ENCODE measurements around the gene DPYD. TPM values are rescaled to one million over a fixed set of nuclear protein-coding genes. Genes with fewer than 3 reads are reported as not detected.

Gene DPYD
- total RNA-seq, 2 experiments from 2014 or later: 34.4 to 35.9 TPM

DNA sequence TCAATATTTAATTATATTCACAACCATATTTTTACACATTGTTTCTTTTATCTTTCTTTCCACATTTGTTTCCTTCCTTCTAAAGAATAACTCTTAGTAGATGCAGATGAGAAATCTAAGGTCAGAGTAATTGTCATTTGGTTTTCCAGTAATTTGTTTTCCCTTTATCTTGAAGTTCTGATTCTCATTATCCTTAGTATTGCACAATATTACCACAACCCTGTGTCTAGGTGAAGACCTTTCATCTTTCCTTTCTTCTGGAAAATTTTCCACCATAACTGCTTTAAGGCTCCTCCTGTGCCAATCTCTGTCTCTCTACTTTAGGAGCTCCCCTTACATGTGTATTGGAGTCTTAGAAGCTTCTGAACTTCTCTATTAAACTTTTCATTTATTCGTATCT lies 209.0 kb downstream of the DPYD start:
- H3K9me3 Mint-ChIP-seq: peaks cover 8% of the 10 kb centered on the region
- no peaks in the 10 kb centered on the region for H3K36me3 ChIP-seq (ENCODE audit: insufficient read depth, low read length)
- CTCF ChIA-PET: no interaction called here

DNA sequence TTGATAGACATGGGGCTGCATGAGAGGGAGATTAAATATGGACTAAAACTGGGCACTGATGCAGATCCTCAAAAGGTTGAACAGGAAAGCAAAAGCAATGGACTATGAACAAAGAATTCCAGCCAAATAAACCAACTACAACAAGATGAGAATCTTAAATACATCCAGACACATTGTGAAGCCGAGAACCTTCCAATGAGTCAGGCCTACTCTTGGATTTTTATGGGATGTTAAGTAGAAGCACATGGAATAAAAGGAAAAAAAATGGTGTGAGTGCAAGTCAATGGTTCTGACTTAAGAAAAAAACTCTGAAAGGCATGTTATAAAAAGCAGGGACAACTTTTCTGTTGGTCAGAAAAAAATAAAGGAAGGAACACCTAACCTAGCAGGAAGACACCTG lies 227.2 kb downstream of the DPYD start:
- ChIA-PET POLR2A (no interaction called here), CTCF (interaction anchor here (0.7 kb wide), 1 partner anchor 51 kb away, joined by 3 read pairs; no protein-coding TSS in a partner anchor)
- ATAC-seq (ENCODE audit: poor library complexity): no peak
- H3K9me3 Mint-ChIP-seq: no peaks in the 10 kb centered on the region
- H3K4me1 Mint-ChIP-seq (ENCODE audit: low read depth): no peaks in the 10 kb centered on the region
- H3K27ac Mint-ChIP-seq: no peak overlapping the region
- no peak overlapping the region for H3K4me3 Mint-ChIP-seq
- Histone ChIP-seq H3K36me3 (ENCODE audit: insufficient read depth, low read length) (peaks cover 12% of the 10 kb centered on the region), H3K27ac (ENCODE audit: low read depth in 1 of 2, low read length in 2 of 2) (no peak overlapping the region), H3K4me3 (ENCODE audit: low read length) (no peak overlapping the region), H3K9me3 (ENCODE audit: control insufficient read depth in 1 of 2, insufficient read depth in 1 of 2, low read length in 2 of 2) (no peaks in the 10 kb centered on the region), H3K4me1 (ENCODE audit: insufficient read depth, low read length) (no peaks in the 10 kb centered on the region), H3K27me3 (ENCODE audit: control insufficient read depth in 1 of 2, insufficient read depth in 2 of 2, low read length in 2 of 2) (no peaks in the 10 kb centered on the region)
- peaks cover 48% of the 10 kb centered on the region for H3K36me3 Mint-ChIP-seq (ENCODE audit: low read depth)
- TF ChIP-seq, protein P1, sequence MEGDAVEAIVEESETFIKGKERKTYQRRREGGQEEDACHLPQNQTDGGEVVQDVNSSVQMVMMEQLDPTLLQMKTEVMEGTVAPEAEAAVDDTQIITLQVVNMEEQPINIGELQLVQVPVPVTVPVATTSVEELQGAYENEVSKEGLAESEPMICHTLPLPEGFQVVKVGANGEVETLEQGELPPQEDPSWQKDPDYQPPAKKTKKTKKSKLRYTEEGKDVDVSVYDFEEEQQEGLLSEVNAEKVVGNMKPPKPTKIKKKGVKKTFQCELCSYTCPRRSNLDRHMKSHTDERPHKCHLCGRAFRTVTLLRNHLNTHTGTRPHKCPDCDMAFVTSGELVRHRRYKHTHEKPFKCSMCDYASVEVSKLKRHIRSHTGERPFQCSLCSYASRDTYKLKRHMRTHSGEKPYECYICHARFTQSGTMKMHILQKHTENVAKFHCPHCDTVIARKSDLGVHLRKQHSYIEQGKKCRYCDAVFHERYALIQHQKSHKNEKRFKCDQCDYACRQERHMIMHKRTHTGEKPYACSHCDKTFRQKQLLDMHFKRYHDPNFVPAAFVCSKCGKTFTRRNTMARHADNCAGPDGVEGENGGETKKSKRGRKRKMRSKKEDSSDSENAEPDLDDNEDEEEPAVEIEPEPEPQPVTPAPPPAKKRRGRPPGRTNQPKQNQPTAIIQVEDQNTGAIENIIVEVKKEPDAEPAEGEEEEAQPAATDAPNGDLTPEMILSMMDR (IDR thresholded peaks at IDR 0.05): no peak
- intact Hi-C loops (cut with DNase I, micrococcal nuclease): no loop called here
- no peaks in the 10 kb centered on the region for H3K27me3 Mint-ChIP-seq
- no peak for DNase-seq

More for the DNA sequence above, 209.0 kb downstream of the DPYD start:
- POLR2A ChIA-PET: interaction anchor here (0.6 kb wide), 1 partner anchor 237 kb away, joined by 3 read pairs; no protein-coding TSS in a partner anchor
- Histone ChIP-seq H3K9me3 (ENCODE audit: control insufficient read depth in 1 of 2, insufficient read depth in 1 of 2, low read length in 2 of 2) (no peaks in the 10 kb centered on the region), H3K4me3 (ENCODE audit: low read length) (no peak overlapping the region), H3K27ac (ENCODE audit: low read depth in 1 of 2, low read length in 2 of 2) (no peak overlapping the region), H3K27me3 (ENCODE audit: control insufficient read depth in 1 of 2, insufficient read depth in 2 of 2, low read length in 2 of 2) (no peaks in the 10 kb centered on the region), H3K4me1 (ENCODE audit: insufficient read depth, low read length) (no peaks in the 10 kb centered on the region)
- intact Hi-C loops (cut with DNase I, micrococcal nuclease): no loop called here
- Mint-ChIP-seq H3K27me3 (no peaks in the 10 kb centered on the region), H3K4me1 (ENCODE audit: low read depth) (no peaks in the 10 kb centered on the region), H3K36me3 (ENCODE audit: low read depth) (peaks cover 36% of the 10 kb centered on the region), H3K27ac (no peak overlapping the region), H3K4me3 (no peak overlapping the region)
- TF ChIP-seq, protein P1 (IDR thresholded peaks at IDR 0.05): no peak
- DNase-seq (no peak), ATAC-seq (ENCODE audit: poor library complexity) (no peak)

DNA sequence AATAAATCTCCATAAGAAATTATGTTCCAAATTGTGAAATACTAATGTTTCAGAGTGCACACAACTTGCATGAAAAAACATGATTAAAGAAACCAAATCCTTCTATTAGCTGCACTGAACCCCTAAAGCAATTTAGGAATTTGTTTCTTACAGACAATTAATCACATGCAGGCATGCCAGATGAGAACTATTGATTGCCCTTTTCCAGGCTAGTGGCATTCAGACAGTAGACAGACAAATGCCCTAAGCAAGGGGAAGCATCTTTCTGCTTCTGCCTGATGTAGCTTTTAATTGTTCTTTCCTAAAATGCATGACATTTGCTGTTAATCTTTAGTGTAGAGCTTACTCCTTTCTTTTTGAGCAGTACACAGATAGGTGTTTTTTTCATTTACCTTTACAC lies 229.5 kb downstream of the DPYD start:
- peaks cover 18% of the 10 kb centered on the region for H3K36me3 ChIP-seq (ENCODE audit: insufficient read depth, low read length)
- intact Hi-C loops (cut with DNase I, micrococcal nuclease): no loop called here
- peaks cover 60% of the 10 kb centered on the region for H3K36me3 Mint-ChIP-seq (ENCODE audit: low read depth)

More for the DNA sequence above, 229.5 kb downstream of the DPYD start:
- Mint-ChIP-seq H3K27ac (no peak overlapping the region), H3K4me3 (no peak overlapping the region), H3K27me3 (no peaks in the 10 kb centered on the region), H3K9me3 (peaks cover 5% of the 10 kb centered on the region), H3K4me1 (ENCODE audit: low read depth) (no peaks in the 10 kb centered on the region)
- no peaks in the 10 kb centered on the region for H3K4me1 ChIP-seq (ENCODE audit: insufficient read depth, low read length)
- no peak for ATAC-seq (ENCODE audit: poor library complexity)
- H3K4me3 ChIP-seq (ENCODE audit: low read length): no peak overlapping the region
- H3K27me3 ChIP-seq (ENCODE audit: control insufficient read depth in 1 of 2, insufficient read depth in 2 of 2, low read length in 2 of 2): no peaks in the 10 kb centered on the region
- H3K9me3 ChIP-seq (ENCODE audit: control insufficient read depth in 1 of 2, insufficient read depth in 1 of 2, low read length in 2 of 2): no peaks in the 10 kb centered on the region
- H3K27ac ChIP-seq (ENCODE audit: low read depth in 1 of 2, low read length in 2 of 2): no peak overlapping the region
- TF ChIP-seq, protein P1 (IDR thresholded peaks at IDR 0.05): no peak
- ChIA-PET CTCF (no interaction called here), POLR2A (no interaction called here)
- no peak for DNase-seq

Data from CD4-positive, alpha-beta T cell (primary cell).